GM23248 (cell line): ENCODE measurements around the gene GPR31. TPM values are rescaled to one million over a fixed set of nuclear protein-coding genes. Genes with fewer than 3 reads are reported as not detected.

Experiments used
- DNase-seq: peaks from one replicate; pipeline ENCODE4 v3.0.0-alpha.2; 2015
- H2AFZ ChIP-seq: fragments of 200-600 bp; sonication (generic); 2 replicates; pipeline ENCODE4 v1.6.1; 2016; ENCODE audit warnings: antibody characterized with exemption
- H3F3A ChIP-seq: fragments of 200-600 bp; sonication (generic); 2 replicates; pipeline ENCODE4 v1.6.1; 2016; ENCODE audit warnings: mild to moderate bottlenecking, antibody characterized with exemption, mixed run types; ENCODE audit not compliant: insufficient read depth
- H3K27ac ChIP-seq: fragments of 200-600 bp; sonication (generic); 2 replicates; pipeline ENCODE4 v1.5.1; 2016; ENCODE audit warnings: mild to moderate bottlenecking
- H3K27me3 ChIP-seq: fragments of 200-600 bp; sonication (generic); replicated peaks from 2 replicates; pipeline ENCODE4 v1.6.1; 2016; ENCODE audit warnings: mild to moderate bottlenecking; ENCODE audit not compliant: insufficient read depth
- H3K36me3 ChIP-seq: fragments of 200-600 bp; sonication (generic); 2 replicates; pipeline ENCODE4 v1.6.1; 2016; ENCODE audit warnings: low read depth, mild to moderate bottlenecking
- H3K4me1 ChIP-seq: fragments of 200-600 bp; sonication (generic); 2 replicates; pipeline ENCODE4 v1.6.1; 2016; ENCODE audit warnings: mild to moderate bottlenecking; ENCODE audit not compliant: insufficient read depth
- H3K4me2 ChIP-seq: fragments of 200-600 bp; sonication (generic); one replicate; pipeline ENCODE4 v1.6.1; 2016; ENCODE audit warnings: mild to moderate bottlenecking; ENCODE audit not compliant: unreplicated experiment
- H3K4me3 ChIP-seq: fragments of 200-600 bp; sonication (generic); 2 replicates; pipeline ENCODE4 v1.5.1; 2016; ENCODE audit warnings: mild to moderate bottlenecking
- H3K79me2 ChIP-seq: fragments of 200-600 bp; sonication (generic); 2 replicates; pipeline ENCODE4 v1.6.1; 2016; ENCODE audit warnings: mild to moderate bottlenecking; ENCODE audit not compliant: insufficient read depth
- H3K9ac ChIP-seq: fragments of 200-600 bp; sonication (generic); 2 replicates; pipeline ENCODE4 v1.6.1; 2016; ENCODE audit warnings: mild to moderate bottlenecking
- H3K9me2 ChIP-seq: fragments of 200-600 bp; sonication (generic); 2 replicates; pipeline ENCODE4 v1.6.1; 2016; ENCODE audit warnings: mixed run types, mild to moderate bottlenecking, moderate library complexity; ENCODE audit not compliant: insufficient read depth
- H3K9me3 ChIP-seq: fragments of 200-600 bp; sonication (generic); one replicate; pipeline ENCODE4 v1.6.1; 2017; ENCODE audit warnings: low read depth
- H4K20me1 ChIP-seq: fragments of 200-600 bp; sonication (generic); 2 replicates; pipeline ENCODE4 v1.6.0; 2016; ENCODE audit not compliant: insufficient read depth
- EZH2 ChIP-seq: fragments of 200-600 bp; sonication (generic); IDR thresholded peaks from 2 replicates; pipeline ENCODE4 v1.6.1; 2018; ENCODE audit warnings: antibody characterized with exemption, mild to moderate bottlenecking; ENCODE audit not compliant: insufficient read depth, poor library complexity, severe bottlenecking
- EZH2phosphoT487 ChIP-seq: fragments of 200-600 bp; sonication (generic); IDR thresholded peaks from 2 replicates; pipeline ENCODE4 v1.6.1; 2018; ENCODE audit warnings: antibody characterized with exemption, moderate library complexity, mild to moderate bottlenecking, low read depth; ENCODE audit not compliant: insufficient read depth
- WGBS, 2 experiments: methylation state at CpG; one replicate each; pipeline ENCODE4 v1.1.6; 2015 to 2017; ENCODE audit warnings: low lambda C conversion rate in 2 of 2, low coverage in 1 of 2; ENCODE audit errors: missing lambda C conversion rate in 2 of 2; 5-methylcytosine and 5-hydroxymethylcytosine counted together
- in situ Hi-C: fragments of 300-500 bp; cut with MboI; formaldehyde crosslinking; loops from 2 replicates; pipeline ENCODE4 v1.15.0; 2020
- polyA plus RNA-seq: library from polyadenylated mRNA; unstranded; fragments of >200 nt; fragmentation: Nextera tagmentation; extraction: Ambion mirVana; gene quantifications from 2 replicates; pipeline ENCODE4 v1.2.1, GENCODE V29; 2016
- total RNA-seq: library from RNA; depleted of rRNA; stranded (reverse); fragments of >200 nt; shearing (Covaris generic); gene quantifications from 2 replicates; pipeline ENCODE4 v1.2.3, GENCODE V29; 2014

Gene GPR31
- total and polyA plus RNA-seq, 2 experiments from 2014 or later = not detected

DNA sequence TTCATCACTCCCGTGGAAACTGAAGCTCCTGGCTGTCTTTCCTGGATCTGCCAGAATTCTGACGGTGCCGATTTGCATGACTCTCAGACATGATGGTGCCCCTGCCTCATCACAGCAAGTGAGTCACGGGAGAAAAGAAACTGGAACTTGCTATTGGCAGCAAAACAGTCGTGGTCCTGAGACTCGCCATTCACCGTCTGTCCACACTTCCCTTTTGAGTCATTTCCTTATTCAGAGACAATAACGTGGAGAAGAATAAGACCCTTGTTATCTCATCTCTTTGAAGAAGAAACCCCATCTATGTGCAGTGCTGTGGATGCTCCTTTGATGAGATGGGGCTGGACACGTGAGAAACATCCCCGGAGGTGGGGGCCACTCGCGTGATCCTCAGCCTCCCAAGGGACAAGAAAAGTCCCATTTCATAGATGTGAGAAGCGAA, 4.2 kb downstream of the GPR31 start:
- no peaks in the 10 kb centered on the region for H3K36me3 ChIP-seq
- 27% methylated on average over 13 of the region's 13 CpGs for WGBS, 2 experiments
- H3F3A ChIP-seq = no peaks in the 10 kb centered on the region
- H3K4me1 ChIP-seq = no peaks in the 10 kb centered on the region
- no peaks in the 10 kb centered on the region for H4K20me1 ChIP-seq
- no peaks in the 10 kb centered on the region for H3K79me2 ChIP-seq
- no peaks in the 10 kb centered on the region for H3K9me2 ChIP-seq
- no peak overlapping the region for H3K4me3 ChIP-seq
- peak; percentile 29 for DNase-seq
- no peaks in the 10 kb centered on the region for H3K9me3 ChIP-seq
- H3K4me2 ChIP-seq = no peak overlapping the region
- in situ Hi-C loops = no loop called here
- no peak overlapping the region for H3K9ac ChIP-seq
- no peak overlapping the region for H2AFZ ChIP-seq
- no peak overlapping the region for H3K27ac ChIP-seq
- no peaks in the 10 kb centered on the region for H3K27me3 ChIP-seq
- no peak for TF ChIP-seq EZH2
- no peak for TF ChIP-seq EZH2phosphoT487

DNA sequence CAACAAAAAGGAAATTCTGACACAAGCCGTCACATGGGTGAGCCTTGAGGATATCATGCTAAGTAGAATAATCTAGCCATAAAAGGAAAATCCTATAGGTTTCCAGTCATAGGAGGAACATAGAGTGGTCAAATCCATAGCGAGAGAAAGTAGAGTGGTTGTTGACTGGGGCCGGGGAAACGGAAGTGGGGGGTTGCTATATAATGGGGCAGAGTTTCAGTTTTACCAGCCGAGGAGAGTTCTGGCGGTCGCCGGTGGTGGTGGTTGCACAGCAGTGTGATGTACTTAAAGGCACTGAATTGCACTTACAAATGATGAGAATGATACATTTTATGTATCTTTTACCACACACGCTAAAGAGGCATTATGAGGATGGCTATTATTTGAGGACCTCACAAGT, 4.9 kb downstream of the GPR31 start:
- Histone ChIP-seq H3K9me3 (no peaks in the 10 kb centered on the region), H3K4me1 (no peaks in the 10 kb centered on the region), H4K20me1 (no peaks in the 10 kb centered on the region), H3F3A (no peaks in the 10 kb centered on the region), H3K9ac (no peak overlapping the region), H3K4me2 (no peak overlapping the region), H3K27me3 (no peaks in the 10 kb centered on the region), H3K79me2 (no peaks in the 10 kb centered on the region), H3K9me2 (no peaks in the 10 kb centered on the region), H2AFZ (no peak overlapping the region), H3K36me3 (no peaks in the 10 kb centered on the region), H3K27ac (no peak overlapping the region), H3K4me3 (no peak overlapping the region)
- no peak for TF ChIP-seq EZH2
- TF ChIP-seq EZH2phosphoT487 = no peak
- in situ Hi-C loops = no loop called here
- 62 to 68% methylated on average over 9 of the region's 9 CpGs for WGBS, 2 experiments
- DNase-seq = no peak

DNA sequence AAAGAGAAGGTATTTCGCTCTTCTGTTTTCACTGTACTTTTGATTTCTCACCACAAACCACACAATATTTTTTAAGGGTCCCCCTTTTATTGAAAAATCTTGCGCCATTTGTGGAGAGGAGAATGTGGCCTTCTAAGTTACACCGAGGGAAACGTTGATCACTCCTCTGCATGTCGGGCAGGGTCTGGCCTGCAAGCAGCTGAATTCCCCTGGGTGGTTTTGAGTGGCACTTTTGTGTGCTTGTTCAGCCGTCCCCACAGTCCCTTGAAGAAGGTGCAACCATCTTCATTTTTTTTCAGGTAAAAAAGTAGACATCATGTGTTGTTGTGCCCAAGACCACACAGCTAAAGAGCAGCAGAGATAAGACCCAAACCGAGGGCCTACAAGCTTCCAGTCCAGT, 6.1 kb downstream of the GPR31 start:
- no peaks in the 10 kb centered on the region for H3K36me3 ChIP-seq
- no peaks in the 10 kb centered on the region for H3K4me1 ChIP-seq
- no peaks in the 10 kb centered on the region for H3K79me2 ChIP-seq
- H3K9ac ChIP-seq = no peak overlapping the region
- no peak for TF ChIP-seq EZH2phosphoT487
- TF ChIP-seq EZH2 = no peak
- no peaks in the 10 kb centered on the region for H3K9me3 ChIP-seq
- no peaks in the 10 kb centered on the region for H3K27me3 ChIP-seq
- no peak for DNase-seq
- no peaks in the 10 kb centered on the region for H3K9me2 ChIP-seq
- H4K20me1 ChIP-seq = no peaks in the 10 kb centered on the region
- WGBS, 2 experiments = 33 to 34% methylated on average over 7 of the region's 7 CpGs
- no peaks in the 10 kb centered on the region for H3F3A ChIP-seq
- in situ Hi-C loops = no loop called here
- H3K27ac ChIP-seq = no peak overlapping the region
- H2AFZ ChIP-seq = no peak overlapping the region
- no peak overlapping the region for H3K4me2 ChIP-seq
- H3K4me3 ChIP-seq = no peak overlapping the region

DNA sequence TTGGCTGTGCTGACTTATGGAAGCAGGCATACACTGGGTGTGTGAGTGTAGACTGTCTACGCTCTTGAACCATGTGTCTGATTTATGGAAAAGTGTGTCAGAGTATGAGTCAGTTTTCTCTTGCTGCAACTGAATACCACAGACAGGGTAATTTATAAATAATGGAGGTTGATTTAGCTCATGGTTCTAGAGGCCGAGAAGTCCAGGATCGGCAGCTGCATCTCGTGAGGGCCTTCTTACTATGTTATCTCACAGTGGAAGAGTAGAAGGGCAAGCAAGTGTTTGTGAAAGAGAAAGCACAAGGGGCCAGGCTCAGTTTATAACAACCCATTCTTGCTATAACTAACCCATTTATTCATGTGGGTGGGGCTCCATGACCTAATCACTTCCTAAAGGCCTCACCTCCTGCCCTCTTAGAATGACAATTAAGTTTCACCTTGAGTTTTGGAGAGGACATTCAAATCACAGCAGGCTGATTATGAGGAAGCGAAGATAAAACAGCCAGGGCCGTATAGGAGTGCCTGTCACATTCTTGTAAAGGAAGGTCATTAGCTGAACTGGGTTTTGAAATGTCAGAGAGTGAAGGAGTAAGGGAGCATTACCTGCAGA, 6.7 kb downstream of the GPR31 start:
- in situ Hi-C loops = no loop called here
- no peak for DNase-seq
- H3K9me2 ChIP-seq = no peaks in the 10 kb centered on the region
- H3K9me3 ChIP-seq = no peaks in the 10 kb centered on the region
- no peaks in the 10 kb centered on the region for H3F3A ChIP-seq
- H3K36me3 ChIP-seq = no peaks in the 10 kb centered on the region
- no peaks in the 10 kb centered on the region for H3K27me3 ChIP-seq
- H3K27ac ChIP-seq = no peak overlapping the region
- no peaks in the 10 kb centered on the region for H3K4me1 ChIP-seq
- no peak overlapping the region for H3K4me3 ChIP-seq
- WGBS, 2 experiments = 42 to 49% methylated on average over 6 of the region's 6 CpGs
- H2AFZ ChIP-seq = no peak overlapping the region
- H3K9ac ChIP-seq = no peak overlapping the region
- H4K20me1 ChIP-seq = no peaks in the 10 kb centered on the region
- no peaks in the 10 kb centered on the region for H3K79me2 ChIP-seq
- TF ChIP-seq EZH2 (no peak), EZH2phosphoT487 (no peak)
- H3K4me2 ChIP-seq = no peak overlapping the region

DNA sequence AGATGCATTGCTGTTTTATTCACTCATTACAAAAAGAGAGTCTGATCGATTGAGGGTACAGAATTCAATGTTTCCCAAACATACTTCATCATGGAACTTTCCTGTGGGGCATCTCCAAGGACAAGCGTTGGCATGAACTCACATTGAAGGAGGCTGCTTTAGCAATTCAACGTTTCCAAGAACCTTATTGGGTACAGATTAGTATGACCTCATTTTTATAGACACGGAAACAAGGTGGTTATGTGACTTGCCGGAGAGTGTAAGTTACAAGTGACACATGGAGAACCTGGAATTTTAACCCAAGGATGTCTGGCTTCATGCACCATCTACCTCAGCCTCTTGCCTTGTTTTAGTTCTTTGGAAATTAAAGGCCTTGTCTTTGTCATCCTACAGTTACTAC, 8.8 kb downstream of the GPR31 start:
- no peaks in the 10 kb centered on the region for H3K4me1 ChIP-seq
- H3K9me2 ChIP-seq = no peaks in the 10 kb centered on the region
- H3K79me2 ChIP-seq = no peaks in the 10 kb centered on the region
- H4K20me1 ChIP-seq = no peaks in the 10 kb centered on the region
- WGBS, 2 experiments = 19 to 23% methylated on average over 5 of the region's 5 CpGs
- H3K4me3 ChIP-seq = no peak overlapping the region
- no peaks in the 10 kb centered on the region for H3K27me3 ChIP-seq
- no peaks in the 10 kb centered on the region for H3K36me3 ChIP-seq
- DNase-seq = no peak
- H3K27ac ChIP-seq = no peak overlapping the region
- H2AFZ ChIP-seq = no peak overlapping the region
- no peak overlapping the region for H3K9ac ChIP-seq
- H3K4me2 ChIP-seq = no peak overlapping the region
- H3K9me3 ChIP-seq = no peaks in the 10 kb centered on the region
- TF ChIP-seq EZH2 (no peak), EZH2phosphoT487 (no peak)
- H3F3A ChIP-seq = no peaks in the 10 kb centered on the region
- in situ Hi-C loops = no loop called here
